ENCODE data around the gene SHISA4. TPM values are rescaled to one million over a fixed set of nuclear protein-coding genes. Genes with fewer than 3 reads are reported as not detected.

SHISA4 gene
- total and polyA plus RNA-seq, 7 donors, result 74.8 to 264 (median 148) TPM

DNA sequence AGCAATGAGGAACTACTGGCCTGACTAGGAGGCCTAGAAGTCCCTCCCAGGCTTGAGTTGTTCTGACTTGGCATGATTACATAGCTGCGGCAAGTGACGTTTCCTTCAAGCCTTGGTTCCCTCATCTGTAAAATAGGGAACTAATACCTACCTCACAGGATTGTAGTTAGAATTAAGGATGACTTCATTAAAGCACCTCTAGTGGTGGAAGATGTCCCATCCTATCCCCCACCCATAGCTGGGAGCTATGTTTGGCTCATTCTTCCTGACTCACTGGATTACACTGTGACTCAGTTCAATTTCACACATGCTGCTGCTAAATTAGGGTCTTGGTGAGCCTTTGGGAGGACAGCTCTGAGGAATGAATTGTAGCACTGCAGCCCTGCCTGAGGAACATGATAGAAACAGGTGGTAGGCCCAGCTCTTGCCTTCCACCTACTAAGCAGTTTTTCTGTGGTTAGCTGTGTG is 6.0 kb upstream of the SHISA4 start:
- H3K4me1 ChIP-seq, result peaks cover 90% of the 10 kb centered on the region
- ATAC-seq, result peak; percentile 76 to 82 (median 78)

GRCh38 chr1:201883266-201883665 is 5.4 kb upstream of the SHISA4 start:
- WGBS, 3 donors, result 49 to 64% (median 56%) methylated on average over 3 of the region's 3 CpGs
- H3K4me1 ChIP-seq, result peaks cover 91% of the 10 kb centered on the region
- DNase-seq, result no peak

More for the DNA sequence above, 6.0 kb upstream of the SHISA4 start:
- H3K4me3 ChIP-seq, result no peak overlapping the region
- intact Hi-C loops (cut with DNase I), result loop anchor here in 1 of 2 donors (5.0 kb wide), 1 partner anchor 1075 kb away; the partner anchor contains the start of gene ADIPOR1
- peak overlapping the region; percentile 95 for H3K27ac ChIP-seq
- no peaks in the 10 kb centered on the region for H3K9me3 ChIP-seq
- WGBS, 3 donors, result 21 to 29% (median 27%) methylated on average over 2 of the region's 2 CpGs
- no peaks in the 10 kb centered on the region for H3K27me3 ChIP-seq (ENCODE audit: insufficient read depth in 3 of 3, low read length in 2 of 3)
- no peaks in the 10 kb centered on the region for H3K36me3 ChIP-seq (ENCODE audit: insufficient read depth in 1 of 2, low read depth in 1 of 2)
- peak; percentile 36 for TF ChIP-seq CTCF (IDR thresholded peaks at IDR 0.05)
- DNase-seq, result peak in 1 of 2 donors; percentile 61

GRCh38 chr1:201883786-201884185 is 4.9 kb upstream of the SHISA4 start:
- Histone ChIP-seq H3K4me3 (peak overlapping the region; percentile 35), H3K36me3 (ENCODE audit: insufficient read depth in 1 of 2, low read depth in 1 of 2) (no peaks in the 10 kb centered on the region), H3K9me3 (no peaks in the 10 kb centered on the region), H3K4me1 (peaks cover 86% of the 10 kb centered on the region), H3K27me3 (ENCODE audit: insufficient read depth in 3 of 3, low read length in 2 of 3) (no peaks in the 10 kb centered on the region), H3K27ac (peak overlapping the region; percentile 95)
- 10 to 18% (median 10%) methylated on average over 7 of the region's 7 CpGs for WGBS, 3 donors
- DNase-seq, result peak; percentile 53 to 75
- TF ChIP-seq CTCF (IDR thresholded peaks at IDR 0.05), result no peak
- intact Hi-C loops (cut with DNase I), result loop anchor here in 1 of 2 donors (5.0 kb wide), 1 partner anchor 1074 kb away; the partner anchor contains the start of gene ADIPOR1
- ATAC-seq, result peak; percentile 40 to 63 (median 50)

More at GRCh38 chr1:201883266-201883665, 5.4 kb upstream of the SHISA4 start:
- intact Hi-C loops (cut with DNase I), result loop anchor here in 1 of 2 donors (5.0 kb wide), 1 partner anchor 1074 kb away; the partner anchor contains the start of gene ADIPOR1
- no peak for ATAC-seq
- H3K27ac ChIP-seq, result peak overlapping the region; percentile 95
- H3K27me3 ChIP-seq (ENCODE audit: insufficient read depth in 3 of 3, low read length in 2 of 3), result no peaks in the 10 kb centered on the region
- H3K4me3 ChIP-seq, result peak overlapping the region; percentile 35
- H3K36me3 ChIP-seq (ENCODE audit: insufficient read depth in 1 of 2, low read depth in 1 of 2), result no peaks in the 10 kb centered on the region
- no peaks in the 10 kb centered on the region for H3K9me3 ChIP-seq
- no peak for TF ChIP-seq CTCF (IDR thresholded peaks at IDR 0.05)

DNA sequence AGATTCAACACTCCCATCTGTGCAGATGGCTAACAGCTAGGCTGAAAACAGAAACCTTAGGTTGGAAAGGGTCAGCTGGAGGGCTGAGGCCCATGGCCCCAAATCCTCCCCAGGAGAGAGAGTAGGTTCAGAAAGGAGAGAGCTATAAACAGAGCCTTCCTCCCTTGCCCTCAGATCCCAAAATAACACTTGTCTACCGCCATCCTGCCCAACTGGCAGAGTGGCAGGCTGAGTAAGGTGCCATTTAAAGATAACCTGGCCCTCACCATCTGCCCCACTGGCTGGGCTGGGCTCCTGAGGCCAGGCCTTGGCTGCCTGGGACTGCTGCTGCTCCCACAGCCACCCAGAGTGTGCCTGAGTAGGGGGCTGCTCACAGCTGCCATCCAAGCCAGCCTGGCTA is 4.3 kb upstream of the SHISA4 start:
- WGBS, 3 donors, result 10 to 17% (median 11%) methylated on average over 1 of the region's 1 CpG
- ATAC-seq (peak; percentile 72 to 76 (median 74)), DNase-seq (peak; percentile 61 to 85)
- peaks cover 82% of the 10 kb centered on the region for H3K4me1 ChIP-seq
- intact Hi-C loops (cut with DNase I), result loop anchor here in 1 of 2 donors (5.0 kb wide), 1 partner anchor 1073 kb away; the partner anchor contains the start of gene ADIPOR1
- no peaks in the 10 kb centered on the region for H3K9me3 ChIP-seq
- no peaks in the 10 kb centered on the region for H3K36me3 ChIP-seq (ENCODE audit: insufficient read depth in 1 of 2, low read depth in 1 of 2)
- H3K27ac ChIP-seq, result peak overlapping the region; percentile 95
- no peaks in the 10 kb centered on the region for H3K27me3 ChIP-seq (ENCODE audit: insufficient read depth in 3 of 3, low read length in 2 of 3)
- TF ChIP-seq CTCF (IDR thresholded peaks at IDR 0.05), result no peak
- H3K4me3 ChIP-seq, result no peak overlapping the region
